Neural cell (in vitro differentiated cells): Measurements from ENCODE around the gene USP38. TPM values are rescaled to one million over a fixed set of nuclear protein-coding genes. Genes with fewer than 3 reads are reported as not detected.

Source experiments
- H2AFZ ChIP-seq: fragments of 200-600, 300-800 bp; sonication (generic), shearing (Covaris generic); 2 replicates; pipeline ENCODE4 v1.6.0; 2014; ENCODE audit warnings: low read depth, mild to moderate bottlenecking, antibody characterized with exemption, low read length, moderate library complexity
- H3F3A ChIP-seq: fragments of 200-600 bp; shearing (Covaris generic); 2 replicates; pipeline ENCODE4 v1.6.1; 2016; ENCODE audit warnings: mild to moderate bottlenecking, moderate library complexity, mixed read lengths, antibody characterized with exemption, low read length; ENCODE audit not compliant: insufficient read depth, poor library complexity, severe bottlenecking
- H3K27ac ChIP-seq: fragments of 200-600, 300-800 bp; sonication (generic), shearing (Covaris generic); 2 replicates; pipeline ENCODE4 v1.5.1; 2014; ENCODE audit warnings: mild to moderate bottlenecking, low read length, moderate library complexity
- H3K27me3 ChIP-seq: fragments of 300-800, 200-600 bp; sonication (generic), shearing (Covaris generic); 2 replicates; pipeline ENCODE4 v1.6.0; 2014; ENCODE audit warnings: mild to moderate bottlenecking, low read depth, low read length, moderate library complexity; ENCODE audit not compliant: insufficient read depth
- H3K36me3 ChIP-seq: fragments of 300-800, 200-600 bp; sonication (generic), shearing (Covaris generic); 2 replicates; pipeline ENCODE4 v1.5.1; 2014; ENCODE audit warnings: mild to moderate bottlenecking, antibody characterized with exemption, low read length, moderate library complexity; ENCODE audit not compliant: insufficient read depth
- H3K4me2 ChIP-seq: fragments of 300-800, 200-600 bp; sonication (generic), shearing (Covaris generic); 2 replicates; pipeline ENCODE4 v1.6.0; 2014; ENCODE audit warnings: mild to moderate bottlenecking, low read length
- H3K4me3 ChIP-seq: fragments of 300-800, 200-600 bp; sonication (generic), shearing (Covaris generic); 2 replicates; pipeline ENCODE4 v1.5.1; 2014; ENCODE audit warnings: mild to moderate bottlenecking, low read length, moderate library complexity
- H3K79me2 ChIP-seq: fragments of 200-600 bp; shearing (Covaris generic); replicated peaks from 2 replicates; pipeline ENCODE4 v1.6.0; 2014; ENCODE audit warnings: mild to moderate bottlenecking, low read length, moderate library complexity; ENCODE audit not compliant: insufficient read depth
- H3K9ac ChIP-seq: fragments of 300-800, 200-600 bp; sonication (generic), shearing (Covaris generic); 2 replicates; pipeline ENCODE4 v1.6.1; 2016; ENCODE audit warnings: mild to moderate bottlenecking, low read length, mixed read lengths
- H3K9me2 ChIP-seq: fragments of 200-600 bp; shearing (Covaris generic); 2 replicates; pipeline ENCODE4 v1.6.1; 2016; ENCODE audit warnings: mild to moderate bottlenecking, low read length, mixed read lengths; ENCODE audit not compliant: insufficient read depth
- H3K9me3 ChIP-seq: fragments of 200-600, 300-800 bp; sonication (generic), shearing (Covaris generic); 2 replicates; pipeline ENCODE4 v1.6.1; 2016; ENCODE audit warnings: mild to moderate bottlenecking, mixed run types, low read length, moderate library complexity, mixed read lengths
- H4K20me1 ChIP-seq: fragments of 200-600 bp; shearing (Covaris generic); 2 replicates; pipeline ENCODE4 v1.6.1; 2016; ENCODE audit warnings: mild to moderate bottlenecking, mixed run types; ENCODE audit not compliant: insufficient read depth
- CTCF ChIP-seq: fragments of 450-650 bp; IDR thresholded peaks from 2 replicates; pipeline ENCODE4 v1.5.1; 2014; ENCODE audit warnings: antibody characterized with exemption, mild to moderate bottlenecking, moderate library complexity; ENCODE audit not compliant: poor library complexity, severe bottlenecking
- EP300 ChIP-seq: fragments of 450-650 bp; conservative IDR thresholded peaks from 2 replicates; pipeline ENCODE4 v1.6.1; 2014; ENCODE audit warnings: antibody characterized with exemption, mild to moderate bottlenecking, moderate library complexity; ENCODE audit not compliant: poor library complexity, severe bottlenecking
- EZH2 ChIP-seq: fragments of 200-600, 300-800 bp; shearing (Covaris generic), sonication (generic); IDR thresholded peaks from 2 replicates; pipeline ENCODE4 v1.6.1; 2014; ENCODE audit warnings: antibody characterized with exemption, low read length, borderline replicate concordance, mild to moderate bottlenecking; ENCODE audit not compliant: insufficient read depth, poor library complexity, severe bottlenecking
- MXI1 ChIP-seq: fragments of 450-650 bp; conservative IDR thresholded peaks from 2 replicates; pipeline ENCODE4 v1.6.1; 2014; ENCODE audit warnings: antibody characterized with exemption, mild to moderate bottlenecking; ENCODE audit not compliant: poor library complexity, severe bottlenecking
- POLR2AphosphoS5 ChIP-seq: IDR thresholded peaks from 2 replicates; pipeline ENCODE4 v1.6.1; 2012
- RAD21 ChIP-seq: fragments of 450-650 bp; conservative IDR thresholded peaks from 2 replicates; pipeline ENCODE4 v1.6.1; 2014; ENCODE audit warnings: antibody characterized with exemption, mild to moderate bottlenecking, moderate library complexity
- REST ChIP-seq: IDR thresholded peaks from 2 replicates; pipeline ENCODE4 v1.6.1; 2012; ENCODE audit warnings: borderline replicate concordance
- SMC3 ChIP-seq: fragments of 450-650 bp; conservative IDR thresholded peaks from 2 replicates; pipeline ENCODE4 v1.6.1; 2014; ENCODE audit warnings: antibody characterized with exemption, mild to moderate bottlenecking, moderate library complexity; ENCODE audit not compliant: poor library complexity
- TAF1 ChIP-seq: IDR thresholded peaks from 2 replicates; pipeline ENCODE4 v1.6.1; 2012; ENCODE audit warnings: low read depth
- polyA plus RNA-seq: library from polyadenylated mRNA; depleted of rRNA; stranded (reverse); fragments of >200 nt; gene quantifications from 2 replicates; pipeline ENCODE4 v1.2.3, GENCODE V29; 2014

Gene USP38
- polyA plus RNA-seq, 1 donor from 2014 or later, result 9.5 TPM

- H3K4me2 ChIP-seq, result no peak overlapping the region
- H3K79me2 ChIP-seq, result no peaks in the 10 kb centered on the region
- H3K27ac ChIP-seq, result no peak overlapping the region
- no peak overlapping the region for H2AFZ ChIP-seq
- no peaks in the 10 kb centered on the region for H4K20me1 ChIP-seq
- no peaks in the 10 kb centered on the region for H3F3A ChIP-seq
- no peaks in the 10 kb centered on the region for H3K9me2 ChIP-seq
- no peaks in the 10 kb centered on the region for H3K36me3 ChIP-seq
- no peaks in the 10 kb centered on the region for H3K27me3 ChIP-seq
- TF ChIP-seq REST, result no peak
- no peak for TF ChIP-seq CTCF
- TF ChIP-seq EZH2, result no peak
- no peak for TF ChIP-seq SMC3
- TF ChIP-seq MXI1, result no peak
- TF ChIP-seq TAF1, result no peak
- TF ChIP-seq POLR2AphosphoS5, result no peak
- no peak for TF ChIP-seq EP300
- no peak for TF ChIP-seq RAD21
- H3K9ac ChIP-seq, result no peak overlapping the region
- no peaks in the 10 kb centered on the region for H3K9me3 ChIP-seq
- H3K4me3 ChIP-seq, result no peak overlapping the region
Observed at GRCh38 chr4:143241892-143242291, 57.2 kb downstream of the USP38 start.

GRCh38 chr4:143243041-143243440 lies 58.3 kb downstream of the USP38 start:
- no peak overlapping the region for H3K9ac ChIP-seq
- no peaks in the 10 kb centered on the region for H3K9me2 ChIP-seq
- H3K27me3 ChIP-seq, result no peaks in the 10 kb centered on the region
- H3K4me2 ChIP-seq, result no peak overlapping the region
- no peak overlapping the region for H3K27ac ChIP-seq
- TF ChIP-seq POLR2AphosphoS5 (no peak), CTCF (no peak), EP300 (no peak), TAF1 (no peak), REST (no peak), RAD21 (no peak), EZH2 (no peak), SMC3 (no peak), MXI1 (no peak)
- no peaks in the 10 kb centered on the region for H3K79me2 ChIP-seq
- H2AFZ ChIP-seq, result no peak overlapping the region
- no peaks in the 10 kb centered on the region for H3F3A ChIP-seq
- no peak overlapping the region for H3K4me3 ChIP-seq
- H3K9me3 ChIP-seq, result no peaks in the 10 kb centered on the region
- H3K36me3 ChIP-seq, result no peaks in the 10 kb centered on the region
- no peaks in the 10 kb centered on the region for H4K20me1 ChIP-seq
